NK-92 treated with Interleukin-12 subunit alpha and Interleukin-12 subunit beta, amount 100 ng/mL, for 24 hours (cell line): Measurements from ENCODE around the gene DOK7.
"Not testable (repeated sequence)": the region's sequence is repeated elsewhere in the genome, so short reads cannot be mapped to it uniquely, and the experiment has no call there.

Source experiments
- DNase-seq: peaks from one replicate; lab custom pipeline; 2025; lab: John Stamatoyannopoulos, UW

Gene DOK7

GRCh38 chr4:3442959-3443749, 20.0 kb upstream of the DOK7 start:
- DNase-seq, result no peak

DNA sequence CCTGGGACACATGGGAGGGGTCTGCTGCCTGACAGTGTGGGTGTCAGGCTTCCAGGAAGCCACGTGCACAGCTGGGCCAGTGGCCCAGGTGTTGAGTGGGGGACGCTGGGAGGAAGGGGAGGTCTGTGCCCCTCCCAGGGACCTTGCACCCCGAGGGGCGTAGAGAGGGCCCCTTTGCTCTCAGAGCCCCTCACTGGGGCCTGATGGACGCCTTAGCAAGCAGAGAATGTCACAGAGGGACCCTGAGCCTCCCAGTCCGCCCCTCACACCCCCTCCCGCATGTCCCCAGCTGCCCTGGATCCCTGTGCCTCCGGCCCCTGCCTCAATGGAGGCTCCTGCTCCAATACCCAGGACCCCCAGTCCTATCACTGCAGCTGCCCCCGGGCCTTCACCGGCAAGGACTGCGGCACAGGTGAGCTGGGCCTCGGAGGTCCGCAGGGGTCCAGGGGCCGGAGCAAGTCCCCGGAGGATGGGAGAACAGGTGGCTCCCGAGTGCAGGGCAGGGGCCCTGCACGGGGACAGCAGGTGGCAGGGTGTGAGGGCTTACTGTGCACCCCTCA, 19.3 kb upstream of the DOK7 start:
- DNase-seq, result no peak

DNA sequence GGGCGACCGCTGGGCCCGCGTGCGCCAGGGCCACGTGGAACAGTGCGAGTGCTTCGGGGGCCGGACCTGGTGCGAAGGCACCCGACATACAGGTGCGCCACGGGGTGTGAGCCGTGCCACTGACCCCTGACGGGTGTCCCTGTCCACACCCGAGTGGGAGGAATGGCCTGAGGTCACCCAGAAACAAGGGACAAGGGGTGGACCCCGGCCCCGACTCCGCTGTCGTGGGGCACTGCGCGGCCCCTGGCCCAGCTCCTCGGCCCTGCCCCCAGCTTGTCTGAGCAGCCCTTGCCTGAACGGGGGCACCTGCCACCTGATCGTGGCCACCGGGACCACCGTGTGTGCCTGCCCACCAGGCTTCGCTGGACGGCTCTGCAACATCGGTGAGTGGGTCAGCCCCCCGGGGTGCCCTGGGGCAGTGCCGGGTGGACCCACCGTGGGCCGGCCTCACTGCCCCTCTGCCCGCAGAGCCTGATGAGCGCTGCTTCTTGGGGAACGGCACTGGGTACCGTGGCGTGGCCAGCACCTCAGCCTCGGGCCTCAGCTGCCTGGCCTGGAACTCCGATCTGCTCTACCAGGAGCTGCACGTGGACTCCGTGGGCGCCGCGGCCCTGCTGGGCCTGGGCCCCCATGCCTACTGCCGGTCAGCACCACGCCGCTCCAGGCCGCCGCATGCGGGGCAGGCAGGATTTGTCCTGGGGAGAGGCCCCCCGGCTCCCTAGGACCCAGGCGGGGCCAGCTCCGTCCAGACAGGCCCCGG, 18.6 kb upstream of the DOK7 start:
- no peak for DNase-seq

DNA sequence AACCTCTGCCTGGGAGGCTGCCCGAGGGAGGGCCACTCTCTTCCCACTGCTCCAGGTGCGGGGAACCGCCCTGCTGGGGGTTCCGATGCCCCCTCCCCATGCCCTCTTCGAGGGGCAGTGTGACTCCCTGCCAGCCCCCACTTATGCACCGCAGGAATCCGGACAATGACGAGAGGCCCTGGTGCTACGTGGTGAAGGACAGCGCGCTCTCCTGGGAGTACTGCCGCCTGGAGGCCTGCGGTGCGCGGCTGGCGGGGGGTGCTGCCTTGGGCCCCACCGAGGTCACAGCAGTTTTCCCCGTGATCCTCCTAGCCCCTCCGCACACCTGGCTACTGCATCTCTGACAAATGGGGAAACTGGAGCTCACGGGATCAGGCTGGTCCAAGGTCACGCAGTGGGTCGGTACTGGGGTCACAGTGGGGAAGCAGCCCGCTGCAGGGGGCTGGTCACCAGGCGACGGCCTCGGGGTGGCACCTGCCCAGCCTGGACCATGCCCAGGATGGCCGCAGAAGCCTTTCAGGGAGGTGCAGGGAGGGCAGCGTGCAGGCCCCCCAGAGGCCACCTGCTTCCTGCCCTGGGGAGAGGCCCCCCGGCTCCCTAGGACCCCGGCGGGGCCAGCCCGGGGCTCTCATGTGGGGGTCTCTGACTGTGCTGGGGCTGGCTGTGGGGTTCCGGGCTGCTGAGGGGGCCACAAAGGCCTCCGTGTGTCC, 17.8 kb upstream of the DOK7 start:
- DNase-seq, result no peak

- no peak for DNase-seq
Observed at GRCh38 chr4:3445829-3446545, 17.1 kb upstream of the DOK7 start.

GRCh38 chr4:3446631-3447320, 16.3 kb upstream of the DOK7 start:
- no peak for DNase-seq

DNA sequence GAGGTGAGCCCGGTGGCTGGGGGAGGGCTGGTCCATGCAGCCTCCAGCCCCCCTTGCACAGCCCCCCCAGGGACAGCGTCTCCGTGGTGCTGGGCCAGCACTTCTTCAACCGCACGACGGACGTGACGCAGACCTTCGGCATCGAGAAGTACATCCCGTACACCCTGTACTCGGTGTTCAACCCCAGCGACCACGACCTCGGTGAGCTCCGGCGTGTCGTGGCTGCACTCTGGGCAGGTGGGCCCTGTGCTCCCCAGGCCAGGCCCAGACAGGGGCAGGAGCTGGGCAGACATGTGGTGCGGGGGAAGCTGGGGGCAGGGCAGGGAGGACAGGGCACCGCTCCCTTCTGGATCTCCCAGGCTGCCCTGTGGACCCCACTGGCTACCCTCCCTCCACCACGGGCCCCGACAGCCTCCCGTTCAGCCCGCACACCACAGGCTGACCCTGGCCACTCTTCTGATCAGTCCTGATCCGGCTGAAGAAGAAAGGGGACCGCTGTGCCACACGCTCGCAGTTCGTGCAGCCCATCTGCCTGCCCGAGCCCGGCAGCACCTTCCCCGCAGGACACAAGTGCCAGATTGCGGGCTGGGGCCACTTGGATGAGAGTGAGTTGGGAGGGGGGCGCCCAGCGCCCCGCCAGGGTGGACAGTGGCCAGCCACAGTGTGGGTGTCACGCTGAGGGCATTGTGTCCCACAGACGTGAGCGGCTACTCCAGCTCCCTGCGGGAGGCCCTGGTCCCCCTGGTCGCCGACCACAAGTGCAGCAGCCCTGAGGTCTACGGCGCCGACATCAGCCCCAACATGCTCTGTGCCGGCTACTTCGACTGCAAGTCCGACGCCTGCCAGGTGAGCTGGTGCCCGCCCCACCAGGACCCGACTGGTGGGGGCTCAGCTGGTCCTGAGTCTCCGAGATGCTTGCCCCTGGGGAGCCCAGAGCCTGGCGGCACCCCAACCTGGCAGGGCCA, 15.4 kb upstream of the DOK7 start:
- DNase-seq, result no peak

DNA sequence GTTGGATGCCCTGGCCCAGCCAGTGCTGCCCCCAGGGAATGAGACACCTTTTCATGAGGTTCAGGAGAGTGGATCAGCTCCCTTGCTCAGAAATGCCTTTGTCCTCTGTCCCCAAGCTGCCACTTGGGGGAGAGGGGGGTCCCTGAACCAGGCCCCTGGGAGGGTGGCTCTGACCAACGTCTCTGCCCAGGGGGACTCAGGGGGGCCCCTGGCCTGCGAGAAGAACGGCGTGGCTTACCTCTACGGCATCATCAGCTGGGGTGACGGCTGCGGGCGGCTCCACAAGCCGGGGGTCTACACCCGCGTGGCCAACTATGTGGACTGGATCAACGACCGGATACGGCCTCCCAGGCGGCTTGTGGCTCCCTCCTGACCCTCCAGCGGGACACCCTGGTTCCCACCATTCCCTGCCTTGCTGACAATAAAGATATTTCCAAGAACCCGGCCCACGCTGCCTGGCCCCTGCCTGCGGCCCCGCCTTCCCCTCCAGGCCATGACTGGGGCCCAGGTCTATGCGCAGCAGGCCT, 14.0 kb upstream of the DOK7 start:
- no peak for DNase-seq

- no peak for DNase-seq
Observed at GRCh38 chr4:3449574-3450534, 13.3 kb upstream of the DOK7 start.

- no peak for DNase-seq
Observed at GRCh38 chr4:3450643-3451042, 12.5 kb upstream of the DOK7 start.

- no peak for DNase-seq
Observed at GRCh38 chr4:3451956-3452355, 11.2 kb upstream of the DOK7 start.

- no peak for DNase-seq
Observed at GRCh38 chr4:3452376-3452775, 10.7 kb upstream of the DOK7 start.

DNA sequence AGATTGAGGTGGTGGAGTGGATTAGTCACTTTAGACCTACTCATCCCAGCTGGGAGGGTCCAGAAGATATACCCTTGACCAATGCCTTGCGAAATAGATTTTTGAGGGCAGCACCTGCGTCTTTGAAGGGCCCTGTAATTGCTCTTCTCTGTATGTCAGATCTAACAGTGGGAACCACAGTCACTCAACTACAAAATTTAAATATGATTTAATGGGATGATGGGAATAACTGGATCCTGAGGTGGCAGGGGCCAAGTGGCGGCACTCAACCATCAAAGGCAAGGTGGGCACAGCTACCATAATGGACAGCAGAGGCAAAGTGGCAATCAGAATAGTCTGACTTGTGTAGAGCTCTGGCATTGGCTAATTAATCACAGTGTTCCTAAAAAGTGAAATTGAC, 7.5 kb upstream of the DOK7 start:
- not testable (repeated sequence) for DNase-seq

GRCh38 chr4:3458371-3458770, 4.7 kb upstream of the DOK7 start:
- DNase-seq, result no peak

- not testable (repeated sequence) for DNase-seq
Observed at GRCh38 chr4:3459156-3459555, 4.0 kb upstream of the DOK7 start.

GRCh38 chr4:3460926-3461325, 2.2 kb upstream of the DOK7 start:
- DNase-seq, result no peak

- no peak for DNase-seq
Observed at GRCh38 chr4:3461515-3462291, 1.4 kb upstream of the DOK7 start.

GRCh38 chr4:3462321-3462789, 751 bp upstream of the DOK7 start:
- no peak for DNase-seq
